ENCODE measurements around the gene PYCARD.
"Not testable (repeated sequence)": the region's sequence is repeated elsewhere in the genome, so short reads cannot be mapped to it uniquely, and the experiment has no call there.

Gene PYCARD

GRCh38 chr16:31198207-31198882, 4.2 kb downstream of the PYCARD start:
- Histone ChIP-seq H3K27me3 (peaks cover 23% of the 10 kb centered on the region), H3K4me1 (no peaks in the 10 kb centered on the region), H3K4me3 (ENCODE audit: low read depth, low read length) (no peak overlapping the region), H3K36me3 (peaks cover 37% of the 10 kb centered on the region), H3K9me3 (no peaks in the 10 kb centered on the region)
- TF ChIP-seq CTCF (IDR thresholded peaks at IDR 0.05; ENCODE audit: low read depth, low read length) = no peak
- DNase-seq = no peak

- DNase-seq = no peak
- H3K9me3 ChIP-seq = no peaks in the 10 kb centered on the region
- no peak overlapping the region for H3K4me3 ChIP-seq (ENCODE audit: low read depth, low read length)
- H3K36me3 ChIP-seq = peaks cover 55% of the 10 kb centered on the region
- no peaks in the 10 kb centered on the region for H3K4me1 ChIP-seq
- peaks cover 4% of the 10 kb centered on the region for H3K27me3 ChIP-seq
- TF ChIP-seq CTCF (IDR thresholded peaks at IDR 0.05; ENCODE audit: low read depth, low read length) = no peak
Measured at GRCh38 chr16:31196324-31197088, 6.1 kb downstream of the PYCARD start.

- H3K4me3 ChIP-seq (ENCODE audit: low read depth, low read length); DNase-seq; H3K9me3 ChIP-seq; H3K27me3 ChIP-seq; H3K4me1 ChIP-seq: not testable (repeated sequence)
- H3K36me3 ChIP-seq = peaks cover 61% of the 10 kb centered on the region
Measured at GRCh38 chr16:31195861-31196260, 6.7 kb downstream of the PYCARD start.

GRCh38 chr16:31194898-31195297, 7.7 kb downstream of the PYCARD start:
- H3K9me3 ChIP-seq = no peaks in the 10 kb centered on the region
- H3K4me1 ChIP-seq = no peaks in the 10 kb centered on the region
- TF ChIP-seq CTCF (IDR thresholded peaks at IDR 0.05; ENCODE audit: low read depth, low read length) = no peak
- no peaks in the 10 kb centered on the region for H3K27me3 ChIP-seq
- H3K4me3 ChIP-seq (ENCODE audit: low read depth, low read length) = no peak overlapping the region
- DNase-seq = no peak
- H3K36me3 ChIP-seq = peaks cover 71% of the 10 kb centered on the region

- DNase-seq = no peak
- no peaks in the 10 kb centered on the region for H3K4me1 ChIP-seq
- no peaks in the 10 kb centered on the region for H3K9me3 ChIP-seq
- no peak for TF ChIP-seq CTCF (IDR thresholded peaks at IDR 0.05; ENCODE audit: low read depth, low read length)
- no peak overlapping the region for H3K4me3 ChIP-seq (ENCODE audit: low read depth, low read length)
- peaks cover 81% of the 10 kb centered on the region for H3K36me3 ChIP-seq
- H3K27me3 ChIP-seq = no peaks in the 10 kb centered on the region
Measured at GRCh38 chr16:31193874-31194273, 8.7 kb downstream of the PYCARD start.

GRCh38 chr16:31192856-31193642, 9.5 kb downstream of the PYCARD start:
- Histone ChIP-seq H3K4me3 (ENCODE audit: low read depth, low read length) (no peak overlapping the region), H3K27me3 (no peaks in the 10 kb centered on the region), H3K9me3 (no peaks in the 10 kb centered on the region), H3K4me1 (no peaks in the 10 kb centered on the region), H3K36me3 (peaks cover 84% of the 10 kb centered on the region)
- TF ChIP-seq CTCF (IDR thresholded peaks at IDR 0.05; ENCODE audit: low read depth, low read length) = no peak
- no peak for DNase-seq
